SU-DHL-6 (cell line): ENCODE data around the gene NCKAP1.

ENCODE experiments used
- CTCF ChIP-seq: fragments of 200-600 bp; sonication (generic); IDR thresholded peaks from one replicate; pipeline ENCODE4 v1.5.1; 2017; ENCODE audit warnings: antibody characterized with exemption, mild to moderate bottlenecking, low read length, moderate library complexity; ENCODE audit not compliant: insufficient read depth, poor library complexity, severe bottlenecking
- EZH2phosphoT487 ChIP-seq: fragments of 200-600 bp; sonication (generic), shearing (Covaris generic); conservative IDR thresholded peaks from 2 replicates; pipeline ENCODE4 v1.6.1; 2018; ENCODE audit warnings: mild to moderate bottlenecking, antibody characterized with exemption, low read length, moderate library complexity, mixed read lengths

DNA sequence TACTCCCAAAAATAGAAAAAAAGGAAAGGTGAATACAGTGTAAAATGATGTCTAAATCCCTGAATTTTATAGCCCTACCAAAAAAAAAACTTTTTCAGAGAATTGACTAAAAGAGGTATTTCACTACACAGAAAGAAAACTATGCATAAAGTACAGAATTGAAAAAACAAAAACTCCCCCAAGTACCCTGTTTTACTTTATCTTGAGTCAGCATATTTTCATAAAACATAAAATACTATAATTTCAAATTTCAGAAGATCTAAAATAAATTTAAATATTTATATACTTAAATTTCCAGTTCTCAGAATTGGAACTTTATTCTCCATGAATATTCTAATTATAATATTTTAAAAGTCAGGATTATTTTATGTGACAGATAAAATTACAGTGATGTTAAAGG lies 10.1 kb downstream of the NCKAP1 start:
- no peak for TF ChIP-seq CTCF
- no peak for TF ChIP-seq EZH2phosphoT487
